ENCODE data around the gene KDM5C. TPM values are rescaled to one million over a fixed set of nuclear protein-coding genes. Genes with fewer than 3 reads are reported as not detected.

KDM5C gene
- total RNA-seq, 2 donors from 2014 or later: 115 to 130 TPM

- no peak overlapping the region for H3K9ac ChIP-seq (ENCODE audit: low read depth in 2 of 2, low read length in 2 of 2)
- H3K27ac ChIP-seq: no peak overlapping the region
- H3K27me3 ChIP-seq: no peaks in the 10 kb centered on the region
- no peaks in the 10 kb centered on the region for H3K4me1 ChIP-seq
- H3K4me3 ChIP-seq: no peak overlapping the region
- no peaks in the 10 kb centered on the region for H3K36me3 ChIP-seq
- DNase-seq: no peak
- H3K9me3 ChIP-seq: no peaks in the 10 kb centered on the region
- no peak for TF ChIP-seq CTCF (IDR thresholded peaks at IDR 0.05)
- intact Hi-C loops (cut with DNase I): no loop called here
Measured at GRCh38 chrX:53163436-53163835, 61.6 kb downstream of the KDM5C start.

- Histone ChIP-seq H3K9me3 (no peaks in the 10 kb centered on the region), H3K4me3 (no peak overlapping the region), H3K36me3 (no peaks in the 10 kb centered on the region), H3K9ac (ENCODE audit: low read depth in 2 of 2, low read length in 2 of 2) (no peak overlapping the region), H3K27ac (no peak overlapping the region), H3K4me1 (no peaks in the 10 kb centered on the region), H3K27me3 (no peaks in the 10 kb centered on the region)
- intact Hi-C loops (cut with DNase I): no loop called here
- peak; percentile 27 for DNase-seq
- TF ChIP-seq CTCF (IDR thresholded peaks at IDR 0.05): no peak
Measured at GRCh38 chrX:53160297-53160983, 64.6 kb downstream of the KDM5C start.

- DNase-seq: no peak
- intact Hi-C loops (cut with DNase I): no loop called here
- TF ChIP-seq CTCF (IDR thresholded peaks at IDR 0.05): no peak
- Histone ChIP-seq H3K27me3 (no peaks in the 10 kb centered on the region), H3K4me1 (no peaks in the 10 kb centered on the region), H3K4me3 (no peak overlapping the region), H3K9me3 (no peaks in the 10 kb centered on the region), H3K9ac (ENCODE audit: low read depth in 2 of 2, low read length in 2 of 2) (no peak overlapping the region), H3K36me3 (no peaks in the 10 kb centered on the region), H3K27ac (no peak overlapping the region)
Measured at GRCh38 chrX:53159184-53159583, 65.8 kb downstream of the KDM5C start.

- Histone ChIP-seq H3K9me3 (no peaks in the 10 kb centered on the region), H3K36me3 (no peaks in the 10 kb centered on the region), H3K4me3 (no peak overlapping the region), H3K27ac (no peak overlapping the region), H3K4me1 (no peaks in the 10 kb centered on the region), H3K9ac (ENCODE audit: low read depth in 2 of 2, low read length in 2 of 2) (no peak overlapping the region), H3K27me3 (no peaks in the 10 kb centered on the region)
- no peak for TF ChIP-seq CTCF (IDR thresholded peaks at IDR 0.05)
- DNase-seq: no peak
- intact Hi-C loops (cut with DNase I): no loop called here
Measured at GRCh38 chrX:53156207-53156596, 68.8 kb downstream of the KDM5C start.

GRCh38 chrX:53155512-53156206, 69.3 kb downstream of the KDM5C start:
- Histone ChIP-seq H3K27ac (no peak overlapping the region), H3K9ac (ENCODE audit: low read depth in 2 of 2, low read length in 2 of 2) (no peak overlapping the region), H3K4me1 (no peaks in the 10 kb centered on the region), H3K27me3 (no peaks in the 10 kb centered on the region), H3K36me3 (no peaks in the 10 kb centered on the region), H3K9me3 (no peaks in the 10 kb centered on the region), H3K4me3 (no peak overlapping the region)
- no peak for DNase-seq
- no peak for TF ChIP-seq CTCF (IDR thresholded peaks at IDR 0.05)
- intact Hi-C loops (cut with DNase I): no loop called here
